GM18909 (cell line): ENCODE results near the gene HES7.

Experiments
- ATAC-seq: cut with Tn5 transposase; IDR thresholded peaks from one replicate; pipeline ENCODE4 v1.9.1; 2021; ENCODE audit warnings: mild to moderate bottlenecking; ENCODE audit not compliant: unreplicated experiment, poor library complexity

The HES7 gene

GRCh38 chr17:8155996-8156245 lies 32.0 kb upstream of the HES7 start:
- ATAC-seq, result no peak

- no peak for ATAC-seq
These were observed 31.5 kb upstream of the HES7 start for GRCh38 chr17:8155231-8155995.

GRCh38 chr17:8154608-8155155 lies 30.8 kb upstream of the HES7 start:
- no peak for ATAC-seq

GRCh38 chr17:8153957-8154607 lies 30.2 kb upstream of the HES7 start:
- ATAC-seq, result no peak

DNA sequence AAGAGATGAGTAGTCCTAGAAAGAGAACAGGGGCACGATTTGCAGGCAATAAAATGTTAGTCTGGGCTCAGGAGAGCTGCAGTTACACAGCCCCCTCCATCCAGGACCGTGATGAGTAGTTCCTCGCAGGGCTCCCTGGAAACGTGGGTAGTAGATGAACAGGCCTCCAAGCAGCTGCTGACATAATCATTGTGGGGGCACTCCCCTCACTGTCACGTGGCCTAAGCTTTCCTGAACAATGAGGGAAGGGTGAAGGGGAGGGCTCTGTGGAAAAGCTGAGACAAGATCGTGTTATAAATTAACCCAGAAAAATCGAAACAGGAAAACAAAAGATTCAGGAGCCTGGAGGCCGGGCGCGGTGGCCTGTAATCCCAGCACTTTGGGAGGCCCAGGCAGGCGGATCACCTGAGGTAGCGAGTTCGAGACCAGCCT lies 29.6 kb upstream of the HES7 start:
- ATAC-seq, result no peak

DNA sequence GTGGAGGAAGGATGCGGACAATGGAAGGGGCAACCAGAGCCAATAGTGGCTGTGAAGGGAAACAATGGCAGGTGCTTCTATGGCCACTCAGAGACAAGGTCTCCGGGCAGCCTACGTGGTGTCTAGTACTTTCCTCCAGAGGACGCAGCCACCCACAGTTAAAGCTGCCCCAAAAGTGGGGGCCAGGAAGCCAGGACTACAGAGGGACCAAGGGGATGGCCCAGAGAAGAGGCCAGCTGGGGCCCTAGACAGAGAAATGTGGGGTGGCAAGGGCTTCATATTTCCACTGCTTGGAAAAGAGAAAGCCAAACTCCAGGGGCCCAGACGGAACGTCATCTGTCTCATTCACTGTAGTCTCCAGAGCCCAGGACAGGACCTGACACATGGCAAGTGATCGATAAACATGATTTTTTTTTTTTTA lies 29.1 kb upstream of the HES7 start:
- no peak for ATAC-seq

DNA sequence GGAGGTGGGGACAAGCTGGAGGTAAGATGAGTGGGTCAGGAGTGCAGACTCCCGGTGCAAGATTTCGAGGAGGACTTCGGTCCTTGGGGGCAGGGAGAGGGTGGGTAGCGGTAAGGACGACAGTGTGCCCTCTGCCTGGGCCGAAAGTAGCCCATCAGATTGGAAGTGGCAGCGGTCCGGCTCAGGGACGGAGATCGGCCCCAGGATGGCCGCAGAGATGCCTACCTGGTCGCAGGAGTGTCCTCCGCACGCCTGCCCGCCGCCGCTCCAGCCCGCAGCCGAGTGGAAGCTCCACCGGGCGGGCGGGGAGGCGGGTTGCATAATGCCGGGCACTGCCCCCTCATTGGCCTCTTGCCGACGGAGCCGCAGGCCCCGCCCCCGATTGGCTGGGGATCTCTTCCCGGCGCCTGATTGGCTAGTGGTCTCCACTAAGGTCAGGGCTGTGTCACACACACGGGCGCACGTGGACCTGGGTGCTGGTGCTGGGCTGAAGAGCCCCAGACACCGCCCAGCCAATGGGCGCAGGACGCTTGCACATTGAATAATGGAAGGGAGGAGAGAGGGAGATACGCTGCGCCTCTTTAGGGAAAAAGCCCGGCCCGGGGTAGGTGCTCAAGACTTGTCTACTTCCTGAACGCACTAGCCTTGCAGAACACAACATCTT lies 28.3 kb upstream of the HES7 start, which contains the start of gene PER1:
Gene PER1 (minus strand): TSS at position 293 of the 664 bp plus-strand sequence. CDS start 1,698 bp downstream, outside the sequence.
- no peak for ATAC-seq

GRCh38 chr17:8151641-8152111 lies 27.8 kb upstream of the HES7 start:
- no peak for ATAC-seq

GRCh38 chr17:8151120-8151640 lies 27.3 kb upstream of the HES7 start:
- peak; percentile 41 for ATAC-seq

DNA sequence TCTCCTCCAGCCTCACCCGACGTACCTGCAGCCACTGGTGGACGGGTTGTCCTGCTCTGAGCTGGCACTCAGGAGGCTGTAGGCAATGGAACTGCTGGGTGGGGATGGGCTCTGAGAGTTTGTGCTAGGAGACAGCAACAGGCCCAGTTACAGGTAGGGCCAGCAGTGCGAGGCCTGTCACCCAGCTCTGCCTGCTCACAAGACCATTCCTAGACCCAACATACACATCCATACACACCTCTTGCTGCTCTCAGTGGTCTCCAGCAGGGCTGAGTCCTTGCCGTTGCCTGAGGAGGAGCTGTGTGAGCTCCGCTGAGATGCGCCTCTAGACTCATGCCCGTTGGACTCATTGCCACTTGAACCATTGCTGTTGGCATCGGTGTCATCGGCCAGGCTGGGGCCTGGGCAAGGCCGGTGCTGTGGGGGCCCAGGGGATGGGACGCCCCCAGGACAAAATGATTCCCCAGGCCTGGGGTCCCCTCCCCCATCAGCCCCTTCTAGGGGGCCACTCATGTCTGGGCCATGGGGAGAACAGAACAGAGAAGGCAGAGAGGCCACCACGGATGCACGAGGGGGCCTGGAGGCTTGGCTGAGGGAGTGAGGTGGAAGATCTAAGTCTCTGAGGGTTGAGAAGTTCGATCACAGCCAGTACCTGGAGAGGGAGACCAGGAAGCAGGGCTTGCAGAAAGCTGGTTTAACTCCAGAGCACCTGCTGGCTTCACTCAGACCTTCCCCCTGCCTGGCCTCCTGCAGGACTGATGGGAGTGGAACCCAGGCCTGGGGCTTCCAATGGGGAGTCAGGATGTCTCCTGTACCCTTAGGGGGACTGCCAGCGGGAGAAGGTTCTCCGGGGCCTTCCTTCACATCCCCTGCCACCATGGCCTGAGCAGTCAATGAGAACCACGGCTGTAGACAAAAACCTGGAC lies 26.6 kb upstream of the HES7 start:
- no peak for ATAC-seq

- ATAC-seq, result no peak
These were observed 25.7 kb upstream of the HES7 start for GRCh38 chr17:8149419-8150193.

GRCh38 chr17:8148560-8148959 lies 24.7 kb upstream of the HES7 start:
- ATAC-seq, result no peak

DNA sequence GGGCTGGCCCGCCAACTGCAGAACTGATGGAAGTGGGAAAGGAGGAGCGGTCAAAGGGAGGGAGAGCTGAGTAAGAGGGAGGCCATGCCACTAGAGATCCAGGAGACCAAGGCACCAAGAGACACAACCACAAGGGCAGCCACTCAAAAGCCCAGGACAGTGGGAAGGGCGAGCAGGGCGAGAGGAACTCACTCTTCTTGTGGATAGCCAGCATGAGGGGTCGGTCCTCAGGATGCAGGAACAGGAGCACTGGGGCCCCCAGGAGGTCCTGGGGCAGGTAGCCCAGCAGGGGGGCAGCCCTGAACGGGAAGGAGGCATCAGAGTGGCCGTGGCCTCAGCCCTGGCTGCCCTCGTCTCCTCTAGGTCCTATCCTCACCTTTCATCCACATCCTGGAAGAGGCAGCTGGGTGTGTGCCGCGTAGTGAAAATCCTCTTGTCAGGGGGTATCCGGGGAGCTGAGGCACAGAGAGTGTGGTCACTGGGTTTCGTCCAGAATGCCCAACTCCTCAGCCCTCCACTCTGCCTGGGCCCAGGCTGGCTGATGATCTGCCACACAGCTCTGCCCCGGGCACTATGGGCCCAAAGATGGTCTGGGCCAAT lies 24.0 kb upstream of the HES7 start:
- ATAC-seq, result no peak

DNA sequence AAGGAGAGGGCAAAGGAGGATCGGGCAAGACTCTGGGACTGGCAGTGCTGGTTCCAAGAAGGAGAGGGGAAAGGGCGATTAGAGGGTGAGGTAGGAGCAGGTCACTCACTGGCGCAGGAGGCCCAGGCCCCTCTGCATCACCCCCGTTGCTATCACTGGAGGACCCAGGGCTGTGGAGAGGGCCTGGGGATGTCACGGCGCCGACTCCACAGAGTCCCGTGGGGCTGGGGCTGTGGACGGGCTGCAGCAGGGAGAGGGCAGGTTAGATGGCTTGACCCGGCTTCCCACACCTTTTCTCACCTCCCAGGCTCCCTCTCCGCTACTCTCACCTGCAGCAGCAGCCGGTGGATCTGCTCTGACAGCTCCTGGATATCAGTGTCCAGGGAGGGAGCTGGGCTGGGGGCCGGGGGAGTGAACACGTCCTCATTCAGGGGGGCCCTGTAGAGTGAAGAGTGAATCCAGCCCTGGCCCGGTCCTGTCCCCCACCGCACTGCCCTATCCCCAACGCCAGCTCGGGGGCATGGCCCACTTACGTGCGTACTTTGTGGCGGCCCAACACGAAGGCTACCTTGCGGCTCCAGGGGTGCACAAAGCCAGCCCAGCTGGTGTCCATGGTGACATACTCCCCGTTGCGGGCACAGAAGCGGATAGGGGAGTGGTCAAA lies 23.4 kb upstream of the HES7 start:
- ATAC-seq, result no peak

DNA sequence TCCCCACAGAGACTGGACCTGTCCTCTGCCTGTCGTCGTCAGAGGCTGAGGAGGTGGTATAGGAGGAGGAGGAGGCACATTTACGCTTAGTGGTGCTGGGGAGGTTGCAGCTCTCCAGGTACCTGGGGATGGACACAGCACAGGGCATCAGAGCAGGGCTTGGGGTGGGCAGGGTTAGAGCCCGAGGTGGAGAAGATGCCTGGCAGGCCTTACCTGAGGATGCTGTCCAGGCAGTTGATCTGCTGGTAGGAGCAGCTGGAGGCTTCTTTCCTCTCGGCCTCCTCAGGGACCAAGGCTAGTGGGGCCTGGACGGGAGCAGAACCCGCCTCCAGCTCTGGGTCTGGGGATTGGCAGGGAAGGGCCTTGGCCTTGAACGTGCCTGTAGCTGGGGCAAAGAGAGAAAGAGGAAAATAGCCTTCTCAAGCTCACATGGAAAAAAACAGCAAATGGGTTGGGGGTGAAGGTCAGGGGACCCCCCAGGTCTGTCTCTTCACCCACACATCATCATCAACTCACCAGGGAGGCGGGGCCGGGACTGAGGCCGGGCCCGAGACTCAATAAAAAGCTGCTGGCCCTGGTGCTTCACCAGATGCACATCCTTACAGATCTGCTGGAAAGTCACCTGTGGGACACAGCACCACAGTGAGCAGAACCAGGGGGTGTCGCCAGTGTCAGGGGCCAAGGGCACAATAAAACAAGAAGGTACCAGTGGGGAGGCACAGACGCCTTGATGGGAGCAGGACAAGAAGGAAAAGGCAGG lies 22.7 kb upstream of the HES7 start:
- ATAC-seq, result no peak

DNA sequence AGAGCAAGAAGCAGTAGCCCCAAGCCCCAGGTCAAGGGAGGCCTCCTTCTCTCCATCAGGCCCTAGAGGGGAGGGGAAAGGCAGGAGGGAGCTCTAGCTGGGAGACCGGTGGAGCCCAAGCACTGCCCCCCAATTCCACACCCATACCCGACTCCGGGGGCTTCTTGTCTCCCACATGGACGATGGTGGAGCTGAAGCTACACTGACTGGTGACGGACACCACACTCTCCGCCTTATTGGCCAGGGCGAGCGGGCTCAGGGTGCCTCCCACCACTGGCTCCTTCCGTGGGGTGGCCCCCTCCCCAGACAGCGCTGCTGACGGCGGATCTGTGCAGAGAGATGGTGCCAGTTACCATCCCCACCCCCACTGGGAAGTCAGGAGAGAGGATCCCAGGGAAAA lies 21.9 kb upstream of the HES7 start:
- no peak for ATAC-seq

- no peak for ATAC-seq
These were observed 20.7 kb upstream of the HES7 start for GRCh38 chr17:8144401-8145231.
